PC-3 (cell line): ENCODE measurements around the gene SYNE1.

Experiments used
- EZH2 ChIP-seq: fragments of 300-600 bp; sonication (generic); IDR thresholded peaks from one replicate; pipeline ENCODE4 v1.6.1; 2017; ENCODE audit warnings: antibody characterized with exemption, mild to moderate bottlenecking, low read length; ENCODE audit not compliant: unreplicated experiment
- TF ChIP-seq, protein P1 (sequence below): fragments of 300-600 bp; sonication (generic); conservative IDR thresholded peaks from 2 replicates; pipeline ENCODE4 v1.5.1; 2017; ENCODE audit warnings: antibody characterized with exemption, low read depth, mild to moderate bottlenecking, low read length

- TF ChIP-seq, protein P1, sequence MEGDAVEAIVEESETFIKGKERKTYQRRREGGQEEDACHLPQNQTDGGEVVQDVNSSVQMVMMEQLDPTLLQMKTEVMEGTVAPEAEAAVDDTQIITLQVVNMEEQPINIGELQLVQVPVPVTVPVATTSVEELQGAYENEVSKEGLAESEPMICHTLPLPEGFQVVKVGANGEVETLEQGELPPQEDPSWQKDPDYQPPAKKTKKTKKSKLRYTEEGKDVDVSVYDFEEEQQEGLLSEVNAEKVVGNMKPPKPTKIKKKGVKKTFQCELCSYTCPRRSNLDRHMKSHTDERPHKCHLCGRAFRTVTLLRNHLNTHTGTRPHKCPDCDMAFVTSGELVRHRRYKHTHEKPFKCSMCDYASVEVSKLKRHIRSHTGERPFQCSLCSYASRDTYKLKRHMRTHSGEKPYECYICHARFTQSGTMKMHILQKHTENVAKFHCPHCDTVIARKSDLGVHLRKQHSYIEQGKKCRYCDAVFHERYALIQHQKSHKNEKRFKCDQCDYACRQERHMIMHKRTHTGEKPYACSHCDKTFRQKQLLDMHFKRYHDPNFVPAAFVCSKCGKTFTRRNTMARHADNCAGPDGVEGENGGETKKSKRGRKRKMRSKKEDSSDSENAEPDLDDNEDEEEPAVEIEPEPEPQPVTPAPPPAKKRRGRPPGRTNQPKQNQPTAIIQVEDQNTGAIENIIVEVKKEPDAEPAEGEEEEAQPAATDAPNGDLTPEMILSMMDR, result no peak
- no peak for TF ChIP-seq EZH2
Observed at GRCh38 chr6:152398993-152399392, 238.2 kb downstream of the SYNE1 start.
